Suprapubic skin (tissue), 4 donors: Measurements from ENCODE around the gene DUS3L. TPM values are rescaled to one million over a fixed set of nuclear protein-coding genes. Genes with fewer than 3 reads are reported as not detected.

Source experiments
- DNase-seq, 2 donors: peaks; one replicate each; pipeline ENCODE4 v3.0.0-alpha.2; 2019; ENCODE audit warnings: low spot score in 2 of 2
- H3K27ac ChIP-seq: fragments of 200-600 bp; sonication (generic); one replicate; pipeline ENCODE4 v1.5.1; 2019
- H3K27me3 ChIP-seq: fragments of 200-600 bp; sonication (generic); one replicate; pipeline ENCODE4 v1.5.1; 2019
- H3K36me3 ChIP-seq: fragments of 200-600 bp; sonication (generic); one replicate; pipeline ENCODE4 v1.5.1; 2019
- H3K4me1 ChIP-seq: fragments of 200-600 bp; sonication (generic); one replicate; pipeline ENCODE4 v1.5.1; 2019
- H3K4me3 ChIP-seq: fragments of 200-600 bp; sonication (generic); one replicate; pipeline ENCODE4 v1.5.1; 2019; ENCODE audit warnings: mild to moderate bottlenecking
- H3K9me3 ChIP-seq: fragments of 200-600 bp; sonication (generic); one replicate; pipeline ENCODE4 v1.5.1; 2019
- EP300 ChIP-seq: sonication (generic); formaldehyde crosslinking; IDR thresholded peaks from one replicate; pipeline ENCODE4 v1.6.1; 2017; ENCODE audit warnings: antibody characterized with exemption
- POLR2A ChIP-seq, 2 donors: fragments of 450-650 bp; IDR thresholded peaks; one replicate each; pipeline ENCODE4 v1.6.1; 2017; ENCODE audit warnings: antibody characterized with exemption in 2 of 2, mild to moderate bottlenecking in 2 of 2, moderate library complexity in 2 of 2
- POLR2AphosphoS5 ChIP-seq, 3 donors: sonication (generic); formaldehyde crosslinking; IDR thresholded peaks; one replicate each; pipeline ENCODE4 v1.6.1; 2017; ENCODE audit warnings: antibody characterized with exemption in 3 of 3
- WGBS: methylation state at CpG from one replicate; pipeline ENCODE4 v1.1.5; 2018; 5-methylcytosine and 5-hydroxymethylcytosine counted together
- total RNA-seq, 4 donors: library from RNA; depleted of rRNA; stranded (reverse); fragments of >200 nt; gene quantifications; one replicate each; pipeline ENCODE4 v1.1.0, GENCODE V29; 2016
- TF ChIP-seq, protein P1 (sequence below), 2 donors: fragments of 200-600 bp in 1 of 2; fragments of 450-650 bp in 1 of 2; sonication (generic) in 1 of 2; IDR thresholded peaks; one replicate each; pipeline ENCODE4 v1.5.1; 2016 to 2019; ENCODE audit warnings: antibody characterized with exemption in 2 of 2, mild to moderate bottlenecking in 1 of 2, moderate library complexity in 1 of 2

DUS3L gene
- total RNA-seq, 4 donors from 2014 or later = 28.8 to 58.5 (median 43.8) TPM

GRCh38 chr19:5742051-5742450, 48.9 kb downstream of the DUS3L start:
- 90% methylated on average over 19 of the region's 19 CpGs for WGBS
- no peak for TF ChIP-seq POLR2AphosphoS5 (IDR thresholded peaks at IDR 0.05)
- TF ChIP-seq POLR2A (IDR thresholded peaks at IDR 0.05) = no peak
- TF ChIP-seq, protein P1, sequence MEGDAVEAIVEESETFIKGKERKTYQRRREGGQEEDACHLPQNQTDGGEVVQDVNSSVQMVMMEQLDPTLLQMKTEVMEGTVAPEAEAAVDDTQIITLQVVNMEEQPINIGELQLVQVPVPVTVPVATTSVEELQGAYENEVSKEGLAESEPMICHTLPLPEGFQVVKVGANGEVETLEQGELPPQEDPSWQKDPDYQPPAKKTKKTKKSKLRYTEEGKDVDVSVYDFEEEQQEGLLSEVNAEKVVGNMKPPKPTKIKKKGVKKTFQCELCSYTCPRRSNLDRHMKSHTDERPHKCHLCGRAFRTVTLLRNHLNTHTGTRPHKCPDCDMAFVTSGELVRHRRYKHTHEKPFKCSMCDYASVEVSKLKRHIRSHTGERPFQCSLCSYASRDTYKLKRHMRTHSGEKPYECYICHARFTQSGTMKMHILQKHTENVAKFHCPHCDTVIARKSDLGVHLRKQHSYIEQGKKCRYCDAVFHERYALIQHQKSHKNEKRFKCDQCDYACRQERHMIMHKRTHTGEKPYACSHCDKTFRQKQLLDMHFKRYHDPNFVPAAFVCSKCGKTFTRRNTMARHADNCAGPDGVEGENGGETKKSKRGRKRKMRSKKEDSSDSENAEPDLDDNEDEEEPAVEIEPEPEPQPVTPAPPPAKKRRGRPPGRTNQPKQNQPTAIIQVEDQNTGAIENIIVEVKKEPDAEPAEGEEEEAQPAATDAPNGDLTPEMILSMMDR (IDR thresholded peaks at IDR 0.05) = no peak
- no peak for TF ChIP-seq EP300
- Histone ChIP-seq H3K27me3 (no peaks in the 10 kb centered on the region), H3K4me3 (no peak overlapping the region), H3K4me1 (no peaks in the 10 kb centered on the region), H3K36me3 (no peaks in the 10 kb centered on the region), H3K27ac (no peak overlapping the region), H3K9me3 (no peaks in the 10 kb centered on the region)
- DNase-seq = no peak

DNA sequence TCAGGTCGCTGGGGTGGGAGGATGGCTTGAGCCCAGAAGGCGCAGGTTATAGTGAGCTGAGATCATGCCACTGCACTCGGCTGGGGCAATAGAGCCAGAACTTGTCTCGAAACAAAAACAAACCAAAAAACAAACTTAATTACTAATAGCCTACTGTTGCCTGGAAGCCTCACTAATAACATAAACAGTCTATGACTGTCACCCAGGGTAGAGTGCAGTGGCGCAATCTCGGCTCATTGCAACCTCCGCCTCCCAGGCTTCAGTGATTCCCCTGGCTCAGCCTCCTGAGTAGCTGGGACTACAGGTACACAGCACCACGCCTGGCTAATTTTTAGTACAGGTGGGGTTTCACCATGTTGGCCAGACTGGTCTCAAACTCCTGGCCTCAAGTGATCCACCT, 52.5 kb downstream of the DUS3L start:
- no peak for DNase-seq
- no peaks in the 10 kb centered on the region for H3K27me3 ChIP-seq
- H3K36me3 ChIP-seq = no peaks in the 10 kb centered on the region
- H3K9me3 ChIP-seq = no peaks in the 10 kb centered on the region
- TF ChIP-seq EP300 = no peak
- 48% methylated on average over 8 of the region's 8 CpGs for WGBS
- no peak overlapping the region for H3K4me3 ChIP-seq
- no peak overlapping the region for H3K27ac ChIP-seq
- H3K4me1 ChIP-seq = no peaks in the 10 kb centered on the region

Other genes with a start within 250 kb of the DUS3L start
- gene TINCR, start 223.2 kb downstream of the DUS3L start, total RNA-seq = 100 to 1,000 TPM; 173 to 255 (median 185) TPM
- 100 to 1,000 TPM in 1 of 4 donors, 10 to 100 TPM in 3; 22.9 to 105 (median 28.8) TPM for gene SAFB2, start 168.4 kb downstream of the DUS3L start, total RNA-seq
- 100 to 1,000 TPM in 1 of 4 donors, 10 to 100 TPM in 3; 46.3 to 181 (median 63.7) TPM for gene SAFB, start 168.1 kb downstream of the DUS3L start, total RNA-seq
- 10 to 100 TPM; 37.2 to 67.1 (median 58.1) TPM for gene MICOS13, start 110.6 kb downstream of the DUS3L start, total RNA-seq
- 10 to 100 TPM; 11.6 to 19.0 (median 15.1) TPM for gene HSD11B1L, start 110.1 kb downstream of the DUS3L start, total RNA-seq
- gene RPL36, start 100.9 kb downstream of the DUS3L start, total RNA-seq = 100 to 1,000 TPM; 420 to 822 (median 688) TPM
- gene LONP1, start 71.0 kb downstream of the DUS3L start, total RNA-seq = 10 to 100 TPM; 42.1 to 57.4 (median 47.7) TPM
- gene CATSPERD, start 70.5 kb downstream of the DUS3L start, total RNA-seq = under 1 TPM in 1 of 4 donors, not detected in 3; 0.24 TPM
- gene PRR22, start 6.4 kb downstream of the DUS3L start, total RNA-seq = 1 to 10 TPM; 2.0 to 5.1 (median 3.6) TPM
- 1 to 10 TPM; 3.7 to 9.1 (median 6.6) TPM for gene NRTN, start 13.9 kb upstream of the DUS3L start, total RNA-seq
- gene FUT6, start 48.5 kb upstream of the DUS3L start, total RNA-seq = 1 to 10 TPM in 1 of 4 donors, under 1 TPM in 1, not detected in 2; 0.25 to 1.4 TPM
- gene FUT3, start 60.3 kb upstream of the DUS3L start, total RNA-seq = 1 to 10 TPM in 3 of 4 donors, under 1 TPM in 1; 0.93 to 3.6 (median 1.4) TPM
- under 1 TPM in 1 of 4 donors, not detected in 3; 0.23 TPM for gene FUT5, start 79.4 kb upstream of the DUS3L start, total RNA-seq
- gene NDUFA11, start 112.6 kb upstream of the DUS3L start, total RNA-seq = 100 to 1,000 TPM in 3 of 4 donors, 10 to 100 TPM in 1; 80.9 to 245 (median 174) TPM
- gene VMAC, start 113.7 kb upstream of the DUS3L start, total RNA-seq = 10 to 100 TPM in 2 of 4 donors, 1 to 10 TPM in 2; 7.4 to 15.4 (median 12.0) TPM
- gene CAPS, start 123.1 kb upstream of the DUS3L start, total RNA-seq = 10 to 100 TPM in 2 of 4 donors, 1 to 10 TPM in 2; 7.2 to 36.5 (median 10.0) TPM
- gene RANBP3, start 187.0 kb upstream of the DUS3L start, total RNA-seq = 10 to 100 TPM; 55.6 to 85.0 (median 78.0) TPM